Measurements from ENCODE around the gene H6PD. TPM values are rescaled to one million over a fixed set of nuclear protein-coding genes. Genes with fewer than 3 reads are reported as not detected.

H6PD gene
- total and polyA plus RNA-seq, 2 experiments from 2014 or later, result 1.2 to 4.7 TPM

DNA sequence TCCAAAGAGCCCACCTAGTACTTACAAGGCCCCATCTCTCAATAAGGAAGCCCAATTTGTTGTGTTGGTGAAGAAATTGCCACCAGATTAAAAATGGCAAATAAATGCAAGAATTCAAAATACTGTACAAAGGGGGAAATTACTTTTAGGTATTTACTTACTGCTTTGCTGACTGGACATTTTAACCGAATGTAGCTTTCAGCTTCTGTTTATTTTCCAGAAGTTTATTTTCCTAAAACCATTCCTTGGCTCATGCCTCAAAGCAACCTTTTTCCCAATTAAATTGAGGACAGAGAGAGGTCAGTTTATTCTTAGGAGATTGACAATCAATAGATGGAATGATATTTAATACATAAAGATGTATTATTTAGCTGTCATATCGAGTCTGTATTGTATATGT, 47.6 kb upstream of the H6PD start:
- Mint-ChIP-seq H3K9me3 (no peaks in the 10 kb centered on the region), H3K27me3 (ENCODE audit: insufficient read depth, low read depth, poor library complexity) (peaks cover 23% of the 10 kb centered on the region), H3K4me3 (no peak overlapping the region), H3K4me1 (peaks cover 25% of the 10 kb centered on the region), H3K36me3 (ENCODE audit: low read depth) (peaks cover 9% of the 10 kb centered on the region), H3K27ac (no peak overlapping the region)
- Histone ChIP-seq H3K27me3 (ENCODE audit: insufficient read depth) (peaks cover 20% of the 10 kb centered on the region), H3K36me3 (ENCODE audit: insufficient read depth) (no peaks in the 10 kb centered on the region), H3K4me2 (no peak overlapping the region), H3K4me1 (ENCODE audit: insufficient read depth) (peaks cover 7% of the 10 kb centered on the region; the same call in 1 of the 2 replicates), H3K4me3 (no peak overlapping the region), H3F3A (replicated peaks; ENCODE audit: low read depth) (peaks cover 4% of the 10 kb centered on the region; the same call in 1 of the 2 replicates), H3K79me2 (replicated peaks; ENCODE audit: insufficient read depth) (no peaks in the 10 kb centered on the region), H3K27ac (ENCODE audit: low read depth) (no peak overlapping the region), H4K20me1 (replicated peaks; ENCODE audit: insufficient read depth) (no peaks in the 10 kb centered on the region; the same call in 1 of the 2 replicates), H2AFZ (no peak overlapping the region), H3K9me2 (ENCODE audit: insufficient read depth) (no peaks in the 10 kb centered on the region)
- ATAC-seq (no peak), DNase-seq (ENCODE audit: low spot score) (no peak)
- TF ChIP-seq STAT1 (IDR thresholded peaks at IDR 0.05; ENCODE audit: unreplicated experiment) (no peak), ZNF331 (CRISPR knock-in tag; IDR thresholded peaks at IDR 0.05; ENCODE audit: low read depth) (no peak), ETS1 (IDR thresholded peaks at IDR 0.05) (no peak), JUNB (IDR thresholded peaks at IDR 0.05; ENCODE audit: unreplicated experiment) (no peak), EZH2 (IDR thresholded peaks at IDR 0.05; ENCODE audit: low read depth, unreplicated experiment) (no peak), POLR2AphosphoS5 (IDR thresholded peaks at IDR 0.05; ENCODE audit: low read depth) (no peak), ZNF114 (CRISPR knock-in tag; IDR thresholded peaks at IDR 0.05) (no peak), EZH2phosphoT487 (IDR thresholded peaks at IDR 0.05; ENCODE audit: unreplicated experiment) (no peak), NANOG (IDR thresholded peaks at IDR 0.05; ENCODE audit: borderline replicate concordance) (no peak)
- TF ChIP-seq, protein P1, sequence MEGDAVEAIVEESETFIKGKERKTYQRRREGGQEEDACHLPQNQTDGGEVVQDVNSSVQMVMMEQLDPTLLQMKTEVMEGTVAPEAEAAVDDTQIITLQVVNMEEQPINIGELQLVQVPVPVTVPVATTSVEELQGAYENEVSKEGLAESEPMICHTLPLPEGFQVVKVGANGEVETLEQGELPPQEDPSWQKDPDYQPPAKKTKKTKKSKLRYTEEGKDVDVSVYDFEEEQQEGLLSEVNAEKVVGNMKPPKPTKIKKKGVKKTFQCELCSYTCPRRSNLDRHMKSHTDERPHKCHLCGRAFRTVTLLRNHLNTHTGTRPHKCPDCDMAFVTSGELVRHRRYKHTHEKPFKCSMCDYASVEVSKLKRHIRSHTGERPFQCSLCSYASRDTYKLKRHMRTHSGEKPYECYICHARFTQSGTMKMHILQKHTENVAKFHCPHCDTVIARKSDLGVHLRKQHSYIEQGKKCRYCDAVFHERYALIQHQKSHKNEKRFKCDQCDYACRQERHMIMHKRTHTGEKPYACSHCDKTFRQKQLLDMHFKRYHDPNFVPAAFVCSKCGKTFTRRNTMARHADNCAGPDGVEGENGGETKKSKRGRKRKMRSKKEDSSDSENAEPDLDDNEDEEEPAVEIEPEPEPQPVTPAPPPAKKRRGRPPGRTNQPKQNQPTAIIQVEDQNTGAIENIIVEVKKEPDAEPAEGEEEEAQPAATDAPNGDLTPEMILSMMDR (conservative IDR thresholded peaks at IDR 0.05; ENCODE audit: low read depth in 2 of 2), result no peak
- TF ChIP-seq, protein P2, sequence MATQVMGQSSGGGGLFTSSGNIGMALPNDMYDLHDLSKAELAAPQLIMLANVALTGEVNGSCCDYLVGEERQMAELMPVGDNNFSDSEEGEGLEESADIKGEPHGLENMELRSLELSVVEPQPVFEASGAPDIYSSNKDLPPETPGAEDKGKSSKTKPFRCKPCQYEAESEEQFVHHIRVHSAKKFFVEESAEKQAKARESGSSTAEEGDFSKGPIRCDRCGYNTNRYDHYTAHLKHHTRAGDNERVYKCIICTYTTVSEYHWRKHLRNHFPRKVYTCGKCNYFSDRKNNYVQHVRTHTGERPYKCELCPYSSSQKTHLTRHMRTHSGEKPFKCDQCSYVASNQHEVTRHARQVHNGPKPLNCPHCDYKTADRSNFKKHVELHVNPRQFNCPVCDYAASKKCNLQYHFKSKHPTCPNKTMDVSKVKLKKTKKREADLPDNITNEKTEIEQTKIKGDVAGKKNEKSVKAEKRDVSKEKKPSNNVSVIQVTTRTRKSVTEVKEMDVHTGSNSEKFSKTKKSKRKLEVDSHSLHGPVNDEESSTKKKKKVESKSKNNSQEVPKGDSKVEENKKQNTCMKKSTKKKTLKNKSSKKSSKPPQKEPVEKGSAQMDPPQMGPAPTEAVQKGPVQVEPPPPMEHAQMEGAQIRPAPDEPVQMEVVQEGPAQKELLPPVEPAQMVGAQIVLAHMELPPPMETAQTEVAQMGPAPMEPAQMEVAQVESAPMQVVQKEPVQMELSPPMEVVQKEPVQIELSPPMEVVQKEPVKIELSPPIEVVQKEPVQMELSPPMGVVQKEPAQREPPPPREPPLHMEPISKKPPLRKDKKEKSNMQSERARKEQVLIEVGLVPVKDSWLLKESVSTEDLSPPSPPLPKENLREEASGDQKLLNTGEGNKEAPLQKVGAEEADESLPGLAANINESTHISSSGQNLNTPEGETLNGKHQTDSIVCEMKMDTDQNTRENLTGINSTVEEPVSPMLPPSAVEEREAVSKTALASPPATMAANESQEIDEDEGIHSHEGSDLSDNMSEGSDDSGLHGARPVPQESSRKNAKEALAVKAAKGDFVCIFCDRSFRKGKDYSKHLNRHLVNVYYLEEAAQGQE (IDR thresholded peaks at IDR 0.05; ENCODE audit: unreplicated experiment), result no peak
- TF ChIP-seq, protein P3, sequence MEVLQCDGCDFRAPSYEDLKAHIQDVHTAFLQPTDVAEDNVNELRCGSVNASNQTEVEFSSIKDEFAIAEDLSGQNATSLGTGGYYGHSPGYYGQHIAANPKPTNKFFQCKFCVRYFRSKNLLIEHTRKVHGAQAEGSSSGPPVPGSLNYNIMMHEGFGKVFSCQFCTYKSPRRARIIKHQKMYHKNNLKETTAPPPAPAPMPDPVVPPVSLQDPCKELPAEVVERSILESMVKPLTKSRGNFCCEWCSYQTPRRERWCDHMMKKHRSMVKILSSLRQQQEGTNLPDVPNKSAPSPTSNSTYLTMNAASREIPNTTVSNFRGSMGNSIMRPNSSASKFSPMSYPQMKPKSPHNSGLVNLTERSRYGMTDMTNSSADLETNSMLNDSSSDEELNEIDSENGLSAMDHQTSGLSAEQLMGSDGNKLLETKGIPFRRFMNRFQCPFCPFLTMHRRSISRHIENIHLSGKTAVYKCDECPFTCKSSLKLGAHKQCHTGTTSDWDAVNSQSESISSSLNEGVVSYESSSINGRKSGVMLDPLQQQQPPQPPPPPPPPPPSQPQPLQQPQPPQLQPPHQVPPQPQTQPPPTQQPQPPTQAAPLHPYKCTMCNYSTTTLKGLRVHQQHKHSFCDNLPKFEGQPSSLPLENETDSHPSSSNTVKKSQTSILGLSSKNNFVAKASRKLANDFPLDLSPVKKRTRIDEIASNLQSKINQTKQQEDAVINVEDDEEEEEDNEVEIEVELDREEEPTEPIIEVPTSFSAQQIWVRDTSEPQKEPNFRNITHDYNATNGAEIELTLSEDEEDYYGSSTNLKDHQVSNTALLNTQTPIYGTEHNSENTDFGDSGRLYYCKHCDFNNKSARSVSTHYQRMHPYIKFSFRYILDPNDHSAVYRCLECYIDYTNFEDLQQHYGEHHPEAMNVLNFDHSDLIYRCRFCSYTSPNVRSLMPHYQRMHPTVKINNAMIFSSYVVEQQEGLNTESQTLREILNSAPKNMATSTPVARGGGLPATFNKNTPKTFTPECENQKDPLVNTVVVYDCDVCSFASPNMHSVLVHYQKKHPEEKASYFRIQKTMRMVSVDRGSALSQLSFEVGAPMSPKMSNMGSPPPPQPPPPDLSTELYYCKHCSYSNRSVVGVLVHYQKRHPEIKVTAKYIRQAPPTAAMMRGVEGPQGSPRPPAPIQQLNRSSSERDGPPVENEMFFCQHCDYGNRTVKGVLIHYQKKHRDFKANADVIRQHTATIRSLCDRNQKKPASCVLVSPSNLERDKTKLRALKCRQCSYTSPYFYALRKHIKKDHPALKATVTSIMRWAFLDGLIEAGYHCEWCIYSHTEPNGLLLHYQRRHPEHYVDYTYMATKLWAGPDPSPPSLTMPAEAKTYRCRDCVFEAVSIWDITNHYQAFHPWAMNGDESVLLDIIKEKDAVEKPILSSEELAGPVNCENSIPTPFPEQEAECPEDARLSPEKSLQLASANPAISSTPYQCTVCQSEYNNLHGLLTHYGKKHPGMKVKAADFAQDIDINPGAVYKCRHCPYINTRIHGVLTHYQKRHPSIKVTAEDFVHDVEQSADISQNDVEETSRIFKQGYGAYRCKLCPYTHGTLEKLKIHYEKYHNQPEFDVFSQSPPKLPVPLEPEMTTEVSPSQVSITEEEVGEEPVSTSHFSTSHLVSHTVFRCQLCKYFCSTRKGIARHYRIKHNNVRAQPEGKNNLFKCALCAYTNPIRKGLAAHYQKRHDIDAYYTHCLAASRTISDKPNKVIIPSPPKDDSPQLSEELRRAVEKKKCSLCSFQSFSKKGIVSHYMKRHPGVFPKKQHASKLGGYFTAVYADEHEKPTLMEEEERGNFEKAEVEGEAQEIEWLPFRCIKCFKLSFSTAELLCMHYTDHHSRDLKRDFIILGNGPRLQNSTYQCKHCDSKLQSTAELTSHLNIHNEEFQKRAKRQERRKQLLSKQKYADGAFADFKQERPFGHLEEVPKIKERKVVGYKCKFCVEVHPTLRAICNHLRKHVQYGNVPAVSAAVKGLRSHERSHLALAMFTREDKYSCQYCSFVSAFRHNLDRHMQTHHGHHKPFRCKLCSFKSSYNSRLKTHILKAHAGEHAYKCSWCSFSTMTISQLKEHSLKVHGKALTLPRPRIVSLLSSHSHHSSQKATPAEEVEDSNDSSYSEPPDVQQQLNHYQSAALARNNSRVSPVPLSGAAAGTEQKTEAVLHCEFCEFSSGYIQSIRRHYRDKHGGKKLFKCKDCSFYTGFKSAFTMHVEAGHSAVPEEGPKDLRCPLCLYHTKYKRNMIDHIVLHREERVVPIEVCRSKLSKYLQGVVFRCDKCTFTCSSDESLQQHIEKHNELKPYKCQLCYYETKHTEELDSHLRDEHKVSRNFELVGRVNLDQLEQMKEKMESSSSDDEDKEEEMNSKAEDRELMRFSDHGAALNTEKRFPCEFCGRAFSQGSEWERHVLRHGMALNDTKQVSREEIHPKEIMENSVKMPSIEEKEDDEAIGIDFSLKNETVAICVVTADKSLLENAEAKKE (CRISPR knock-in tag; IDR thresholded peaks at IDR 0.05), result no peak
